SK-N-SH (cell line): Measurements from ENCODE around the gene MAEA. TPM values are rescaled to one million over a fixed set of nuclear protein-coding genes. Genes with fewer than 3 reads are reported as not detected.

ENCODE experiments used
- CTCF ChIA-PET: fragments of 300-600, 350-600 bp; formaldehyde crosslinking; extraction: SDS; loops from one replicate; lab custom pipeline; 2021; lab: Yijun Ruan, JAX
- POLR2A ChIA-PET: fragments of 350-600 bp; sonication (Branson Sonifier 250); formaldehyde crosslinking; extraction: SDS; loops from one replicate; lab custom pipeline; 2020; ENCODE audit warnings: antibody characterized with exemption, inconsistent platforms; lab: Yijun Ruan, JAX
- DNase-seq: peaks from one replicate; pipeline ENCODE4 v3.0.0; 2012
- H2AFZ ChIP-seq: fragments of 200-600 bp; sonication (generic); 2 replicates; pipeline ENCODE4 v1.8.1; 2016; ENCODE audit warnings: antibody characterized with exemption, mild to moderate bottlenecking, low read depth
- H3F3A ChIP-seq: fragments of 200-600 bp; sonication (generic); replicated peaks from 2 replicates; pipeline ENCODE3; 2016; ENCODE audit warnings: antibody characterized with exemption, mild to moderate bottlenecking; ENCODE audit not compliant: insufficient read depth
- H3K27ac ChIP-seq, 2 experiments: fragments of 200-500 bp in 1 of 2; fragments of 200-600 bp in 1 of 2; sonication (Bioruptor generic) in 1 of 2; sonication (generic), shearing (Covaris generic) in 1 of 2; 2 replicates each; pipeline versions ENCODE4 v1.5.1 to v1.6.1; 2014 to 2016; ENCODE audit warnings: low read depth in 2 of 2, inconsistent platforms in 1 of 2, low read length in 1 of 2, mild to moderate bottlenecking in 1 of 2, mixed read lengths in 1 of 2
- H3K27me3 ChIP-seq: fragments of 200-600 bp; sonication (generic), shearing (Covaris generic); 2 replicates; pipeline ENCODE4 v1.6.1; 2016; ENCODE audit warnings: mixed run types; ENCODE audit not compliant: insufficient read depth
- H3K36me3 ChIP-seq, 2 experiments: fragments of 200-500 bp in 1 of 2; fragments of 200-600 bp in 1 of 2; sonication (Bioruptor generic) in 1 of 2; sonication (generic) in 1 of 2; replicated peaks in 1 of 2; 2 replicates each; pipeline versions ENCODE3 to v1.5.1; 2014 to 2016; ENCODE audit warnings: low read length in 1 of 2, mild to moderate bottlenecking in 1 of 2; ENCODE audit not compliant: insufficient read depth in 2 of 2, control insufficient read depth in 1 of 2
- H3K4me1 ChIP-seq, 2 experiments: fragments of 200-500 bp in 1 of 2; fragments of 200-600 bp in 1 of 2; sonication (Bioruptor generic) in 1 of 2; sonication (generic), shearing (Covaris generic) in 1 of 2; 2 replicates each; pipeline versions ENCODE4 v1.5.1 to v1.6.1; 2014 to 2016; ENCODE audit warnings: low read depth in 1 of 2, low read length in 1 of 2, mixed run types in 1 of 2; ENCODE audit not compliant: insufficient read depth in 2 of 2, control insufficient read depth in 1 of 2
- H3K4me2 ChIP-seq: fragments of 200-600 bp; sonication (generic), shearing (Covaris generic); 2 replicates; pipeline ENCODE4 v1.6.1; 2017; ENCODE audit warnings: mixed run types
- H3K4me3 ChIP-seq, 2 experiments: fragments of 200-500 bp in 1 of 2; fragments of 200-600 bp in 1 of 2; sonication (Bioruptor generic) in 1 of 2; sonication (generic), shearing (Covaris generic) in 1 of 2; 2 replicates each; pipeline versions ENCODE4 v1.5.1 to v1.8.1; 2014 to 2016; ENCODE audit warnings: low read depth in 2 of 2, inconsistent platforms in 1 of 2, low read length in 1 of 2, mild to moderate bottlenecking in 1 of 2, mixed read lengths in 1 of 2, moderate library complexity in 1 of 2
- H3K79me2 ChIP-seq: fragments of 200-600 bp; sonication (generic); 2 replicates; pipeline ENCODE4 v1.8.1; 2017; ENCODE audit warnings: mild to moderate bottlenecking; ENCODE audit not compliant: insufficient read depth
- H3K9ac ChIP-seq: fragments of 200-600 bp; sonication (generic); 2 replicates; pipeline ENCODE4 v1.6.1; 2017; ENCODE audit warnings: mixed run types
- H3K9me2 ChIP-seq: fragments of 200-600 bp; sonication (generic); 2 replicates; pipeline ENCODE4 v1.6.1; 2017; ENCODE audit warnings: mixed run types
- H3K9me3 ChIP-seq: fragments of 200-600 bp; sonication (generic); 2 replicates; pipeline ENCODE4 v1.6.1; 2017; ENCODE audit warnings: mixed run types, mild to moderate bottlenecking, moderate library complexity
- H4K20me1 ChIP-seq: fragments of 200-600 bp; sonication (generic); 2 replicates; pipeline ENCODE4 v1.6.1; 2017; ENCODE audit warnings: mild to moderate bottlenecking, mixed run types; ENCODE audit not compliant: insufficient read depth
- CHD2 ChIP-seq: fragments of 150-350 bp; IDR thresholded peaks from 2 replicates; pipeline ENCODE4 v1.6.1; 2018; ENCODE audit warnings: low read length; ENCODE audit not compliant: partially characterized antibody
- CTCF ChIP-seq: fragments of 200-600 bp; sonication (generic); IDR thresholded peaks from 2 replicates; pipeline ENCODE4 v1.6.1; 2017; ENCODE audit warnings: antibody characterized with exemption, mild to moderate bottlenecking, moderate library complexity
- EP300 ChIP-seq, 2 experiments: IDR thresholded peaks; 2 replicates each; pipeline versions ENCODE4 v1.4.0 to v1.6.1; 2012; ENCODE audit warnings: borderline replicate concordance in 1 of 2, low read depth in 1 of 2, low read length in 1 of 2
- EZH2phosphoT487 ChIP-seq: fragments of 200-600 bp; sonication (generic); IDR thresholded peaks from 2 replicates; pipeline ENCODE4 v1.6.1; 2017; ENCODE audit warnings: low read depth, mixed run types, mild to moderate bottlenecking, antibody characterized with exemption, moderate library complexity, borderline replicate concordance
- FOXM1 ChIP-seq: IDR thresholded peaks from 2 replicates; pipeline ENCODE4 v1.4.0; 2012; ENCODE audit warnings: low read depth, mild to moderate bottlenecking
- GATA2 ChIP-seq: sonication (generic); formaldehyde crosslinking; IDR thresholded peaks from 2 replicates; pipeline ENCODE4 v1.5.0; 2020; ENCODE audit warnings: mild to moderate bottlenecking, missing genetic modification reagents
- JUND ChIP-seq: IDR thresholded peaks from 2 replicates; pipeline ENCODE4 v1.4.0; 2012
- MAX ChIP-seq: IDR thresholded peaks from 2 replicates; pipeline ENCODE4 v1.4.0; 2012; ENCODE audit warnings: low read depth
- MEF2A ChIP-seq: IDR thresholded peaks from 2 replicates; pipeline ENCODE4 v1.4.0; 2012; ENCODE audit warnings: low read depth, borderline replicate concordance
- NFIC ChIP-seq: IDR thresholded peaks from 2 replicates; pipeline ENCODE4 v1.4.0; 2012; ENCODE audit warnings: borderline replicate concordance
- NRF1 ChIP-seq: IDR thresholded peaks from 2 replicates; pipeline ENCODE4 v1.6.1; 2012; ENCODE audit warnings: low read depth, mild to moderate bottlenecking, low read length
- RCOR1 ChIP-seq: fragments of 150-350 bp; IDR thresholded peaks from 2 replicates; pipeline ENCODE4 v1.6.1; 2017; ENCODE audit warnings: antibody characterized with exemption, low read length
- RXRA ChIP-seq: IDR thresholded peaks from 2 replicates; pipeline ENCODE4 v1.4.0; 2012; ENCODE audit warnings: low read depth, mild to moderate bottlenecking, borderline replicate concordance
- SIN3A ChIP-seq: IDR thresholded peaks from 2 replicates; pipeline ENCODE4 v1.6.1; 2012; ENCODE audit warnings: low read depth, mild to moderate bottlenecking, low read length, moderate library complexity, borderline replicate concordance
- SMC3 ChIP-seq: IDR thresholded peaks from 2 replicates; pipeline ENCODE4 v1.6.1; 2012; ENCODE audit warnings: low read depth, low read length, improper control_type of control experiment
- TCF12 ChIP-seq: IDR thresholded peaks from 2 replicates; pipeline ENCODE4 v1.4.0; 2012
- WGBS: methylation state at CpG from one replicate; pipeline ENCODE4 v1.1.6; 2017; ENCODE audit warnings: low lambda C conversion rate; 5-methylcytosine and 5-hydroxymethylcytosine counted together
- polyA plus RNA-seq, 3 experiments: library from polyadenylated mRNA; depleted of rRNA; stranded (reverse); fragments of >200 nt; gene quantifications; 2 replicates each; pipeline ENCODE4 v1.2.3, GENCODE V29; 2012
- TF ChIP-seq, protein P1 (sequence below): IDR thresholded peaks from 2 replicates; pipeline ENCODE4 v1.6.1; 2012; ENCODE audit warnings: mild to moderate bottlenecking, low read depth, low read length, moderate library complexity
- TF ChIP-seq, protein P2 (sequence below): fragments of 150-350 bp; IDR thresholded peaks from 2 replicates; pipeline ENCODE4 v1.6.1; 2016; ENCODE audit warnings: mild to moderate bottlenecking, low read depth, low read length

The MAEA gene
- polyA plus RNA-seq, 1 of the 3 experiments (the other 2 are of a cell fraction) = 128 TPM

DNA sequence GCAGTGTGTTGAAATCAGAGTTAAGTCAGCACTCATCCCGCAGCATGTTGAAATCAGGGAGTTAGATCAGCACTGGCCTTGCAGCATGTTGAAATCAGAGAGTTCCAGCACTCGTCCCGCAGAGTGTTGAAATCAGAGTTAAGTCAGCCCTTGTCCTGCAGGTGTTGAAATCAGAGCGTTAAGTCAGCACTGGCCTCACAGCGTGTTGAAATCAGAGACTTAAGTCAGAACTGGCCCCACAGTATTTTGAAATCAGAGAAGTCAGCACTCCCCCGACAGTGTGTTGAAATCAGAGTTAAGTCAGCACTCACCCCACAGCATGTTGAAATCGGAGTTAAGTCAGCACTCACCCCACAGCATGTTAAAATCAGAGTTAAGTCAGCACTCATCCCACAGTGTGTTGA, 46.4 kb downstream of the MAEA start:
- Histone ChIP-seq H3K9ac (no peak overlapping the region), H4K20me1 (no peaks in the 10 kb centered on the region), H3K27me3 (no peaks in the 10 kb centered on the region), H3K9me2 (no peaks in the 10 kb centered on the region), H3K4me1 (no peaks in the 10 kb centered on the region), H3K27ac (no peak overlapping the region), H3K79me2 (peaks cover 2% of the 10 kb centered on the region; the same call in 1 of the 2 replicates), H3K36me3 (peaks cover 25 to 63% of the 10 kb centered on the region in 2 experiments), H3K4me3 (no peak overlapping the region), H3K9me3 (no peaks in the 10 kb centered on the region), H3F3A (peaks cover under 1% of the 10 kb centered on the region), H2AFZ (no peak overlapping the region), H3K4me2 (no peak overlapping the region)
- POLR2A ChIA-PET = no interaction called here
- TF ChIP-seq RCOR1 (no peak), JUND (no peak), NRF1 (no peak), NFIC (no peak), MAX (no peak), EZH2phosphoT487 (no peak), SMC3 (no peak), SIN3A (no peak), MEF2A (no peak), EP300 (IDR thresholded peaks at IDR 0.05; ENCODE audit: borderline replicate concordance in 1 of 2, low read depth in 1 of 2, low read length in 1 of 2) (no peak), GATA2 (CRISPR knock-in tag) (no peak), TCF12 (no peak), CHD2 (no peak), CTCF (no peak), RXRA (no peak), FOXM1 (no peak)
- TF ChIP-seq, protein P1, sequence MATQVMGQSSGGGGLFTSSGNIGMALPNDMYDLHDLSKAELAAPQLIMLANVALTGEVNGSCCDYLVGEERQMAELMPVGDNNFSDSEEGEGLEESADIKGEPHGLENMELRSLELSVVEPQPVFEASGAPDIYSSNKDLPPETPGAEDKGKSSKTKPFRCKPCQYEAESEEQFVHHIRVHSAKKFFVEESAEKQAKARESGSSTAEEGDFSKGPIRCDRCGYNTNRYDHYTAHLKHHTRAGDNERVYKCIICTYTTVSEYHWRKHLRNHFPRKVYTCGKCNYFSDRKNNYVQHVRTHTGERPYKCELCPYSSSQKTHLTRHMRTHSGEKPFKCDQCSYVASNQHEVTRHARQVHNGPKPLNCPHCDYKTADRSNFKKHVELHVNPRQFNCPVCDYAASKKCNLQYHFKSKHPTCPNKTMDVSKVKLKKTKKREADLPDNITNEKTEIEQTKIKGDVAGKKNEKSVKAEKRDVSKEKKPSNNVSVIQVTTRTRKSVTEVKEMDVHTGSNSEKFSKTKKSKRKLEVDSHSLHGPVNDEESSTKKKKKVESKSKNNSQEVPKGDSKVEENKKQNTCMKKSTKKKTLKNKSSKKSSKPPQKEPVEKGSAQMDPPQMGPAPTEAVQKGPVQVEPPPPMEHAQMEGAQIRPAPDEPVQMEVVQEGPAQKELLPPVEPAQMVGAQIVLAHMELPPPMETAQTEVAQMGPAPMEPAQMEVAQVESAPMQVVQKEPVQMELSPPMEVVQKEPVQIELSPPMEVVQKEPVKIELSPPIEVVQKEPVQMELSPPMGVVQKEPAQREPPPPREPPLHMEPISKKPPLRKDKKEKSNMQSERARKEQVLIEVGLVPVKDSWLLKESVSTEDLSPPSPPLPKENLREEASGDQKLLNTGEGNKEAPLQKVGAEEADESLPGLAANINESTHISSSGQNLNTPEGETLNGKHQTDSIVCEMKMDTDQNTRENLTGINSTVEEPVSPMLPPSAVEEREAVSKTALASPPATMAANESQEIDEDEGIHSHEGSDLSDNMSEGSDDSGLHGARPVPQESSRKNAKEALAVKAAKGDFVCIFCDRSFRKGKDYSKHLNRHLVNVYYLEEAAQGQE = no peak
- TF ChIP-seq, protein P2, sequence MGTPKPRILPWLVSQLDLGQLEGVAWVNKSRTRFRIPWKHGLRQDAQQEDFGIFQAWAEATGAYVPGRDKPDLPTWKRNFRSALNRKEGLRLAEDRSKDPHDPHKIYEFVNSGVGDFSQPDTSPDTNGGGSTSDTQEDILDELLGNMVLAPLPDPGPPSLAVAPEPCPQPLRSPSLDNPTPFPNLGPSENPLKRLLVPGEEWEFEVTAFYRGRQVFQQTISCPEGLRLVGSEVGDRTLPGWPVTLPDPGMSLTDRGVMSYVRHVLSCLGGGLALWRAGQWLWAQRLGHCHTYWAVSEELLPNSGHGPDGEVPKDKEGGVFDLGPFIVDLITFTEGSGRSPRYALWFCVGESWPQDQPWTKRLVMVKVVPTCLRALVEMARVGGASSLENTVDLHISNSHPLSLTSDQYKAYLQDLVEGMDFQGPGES = no peak
- DNase-seq = no peak
- CTCF ChIA-PET = no interaction called here
- WGBS = 94% methylated on average over 6 of the region's 7 CpGs
